ENCODE measurements around the gene CUX1.

- TF ChIP-seq CTCF (IDR thresholded peaks at IDR 0.05), result peak; percentile 63
- no peak for TF ChIP-seq EZH2 (IDR thresholded peaks at IDR 0.05; ENCODE audit: borderline replicate concordance, insufficient read depth, low read depth, low read length, poor library complexity, severe bottlenecking)
Measured at GRCh38 chr7:101814991-101815825, 2.2 kb upstream of the CUX1 start.
